ENCODE data around the gene NFATC3. TPM values are rescaled to one million over a fixed set of nuclear protein-coding genes. Genes with fewer than 3 reads are reported as not detected.

Gene NFATC3
- total RNA-seq, 4 donors from 2014 or later = 28.2 to 49.2 (median 31.9) TPM

DNA sequence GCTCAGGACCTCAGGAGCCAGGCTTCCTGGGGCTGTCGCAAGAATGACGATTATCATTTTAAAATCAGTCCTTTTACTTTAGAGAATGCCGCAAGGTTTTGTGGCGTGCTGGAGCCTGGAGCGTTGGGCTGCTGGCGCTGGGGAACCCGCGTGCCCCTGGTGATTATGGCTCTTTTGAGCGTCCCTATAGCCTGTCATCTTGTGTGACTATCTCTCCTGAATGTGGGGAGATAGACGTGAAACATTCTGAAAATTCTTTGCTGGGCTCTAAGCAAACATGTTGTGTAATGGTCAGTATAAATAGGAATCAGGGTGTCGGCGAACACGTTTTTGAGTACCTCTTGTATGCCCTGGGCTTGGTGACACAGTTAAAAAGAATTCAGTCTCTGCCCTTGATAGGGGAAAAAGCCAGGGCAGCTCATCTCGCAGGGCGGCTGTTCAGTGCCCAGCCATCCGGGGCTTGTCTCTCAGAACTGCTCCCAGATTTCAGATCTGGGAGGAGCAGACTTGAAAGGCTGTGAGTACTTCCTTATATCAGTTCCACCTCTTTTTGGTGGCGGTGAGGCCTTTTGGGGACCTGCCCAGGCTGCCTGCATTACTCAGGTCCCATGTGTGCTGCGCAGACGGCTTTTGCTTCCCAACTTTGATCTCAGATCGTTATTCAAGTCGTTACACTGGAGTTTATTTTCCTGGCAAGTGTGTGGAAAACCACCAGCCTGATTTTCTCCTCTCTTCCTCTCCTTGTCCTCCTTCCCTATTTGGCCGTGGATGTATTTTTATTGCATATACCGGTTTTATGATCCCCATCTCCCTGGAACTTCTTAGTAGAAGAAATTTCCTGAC, 180.1 kb downstream of the NFATC3 start:
- TF ChIP-seq, protein P1, sequence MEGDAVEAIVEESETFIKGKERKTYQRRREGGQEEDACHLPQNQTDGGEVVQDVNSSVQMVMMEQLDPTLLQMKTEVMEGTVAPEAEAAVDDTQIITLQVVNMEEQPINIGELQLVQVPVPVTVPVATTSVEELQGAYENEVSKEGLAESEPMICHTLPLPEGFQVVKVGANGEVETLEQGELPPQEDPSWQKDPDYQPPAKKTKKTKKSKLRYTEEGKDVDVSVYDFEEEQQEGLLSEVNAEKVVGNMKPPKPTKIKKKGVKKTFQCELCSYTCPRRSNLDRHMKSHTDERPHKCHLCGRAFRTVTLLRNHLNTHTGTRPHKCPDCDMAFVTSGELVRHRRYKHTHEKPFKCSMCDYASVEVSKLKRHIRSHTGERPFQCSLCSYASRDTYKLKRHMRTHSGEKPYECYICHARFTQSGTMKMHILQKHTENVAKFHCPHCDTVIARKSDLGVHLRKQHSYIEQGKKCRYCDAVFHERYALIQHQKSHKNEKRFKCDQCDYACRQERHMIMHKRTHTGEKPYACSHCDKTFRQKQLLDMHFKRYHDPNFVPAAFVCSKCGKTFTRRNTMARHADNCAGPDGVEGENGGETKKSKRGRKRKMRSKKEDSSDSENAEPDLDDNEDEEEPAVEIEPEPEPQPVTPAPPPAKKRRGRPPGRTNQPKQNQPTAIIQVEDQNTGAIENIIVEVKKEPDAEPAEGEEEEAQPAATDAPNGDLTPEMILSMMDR (IDR thresholded peaks at IDR 0.05) = no peak
- TF ChIP-seq POLR2A (IDR thresholded peaks at IDR 0.05) = no peak
- peak; percentile 82 to 93 for DNase-seq (ENCODE audit: low spot score in 2 of 2)
- intact Hi-C loops (cut with DNase I; ENCODE audit: low total_unique reads) = no loop called here
- H3K4me3 ChIP-seq (ENCODE audit: low read depth, poor library complexity, severe bottlenecking) = peak overlapping the region; percentile 80
- 2 to 3% methylated on average over 23 of the region's 23 CpGs for WGBS, 2 donors

DNA sequence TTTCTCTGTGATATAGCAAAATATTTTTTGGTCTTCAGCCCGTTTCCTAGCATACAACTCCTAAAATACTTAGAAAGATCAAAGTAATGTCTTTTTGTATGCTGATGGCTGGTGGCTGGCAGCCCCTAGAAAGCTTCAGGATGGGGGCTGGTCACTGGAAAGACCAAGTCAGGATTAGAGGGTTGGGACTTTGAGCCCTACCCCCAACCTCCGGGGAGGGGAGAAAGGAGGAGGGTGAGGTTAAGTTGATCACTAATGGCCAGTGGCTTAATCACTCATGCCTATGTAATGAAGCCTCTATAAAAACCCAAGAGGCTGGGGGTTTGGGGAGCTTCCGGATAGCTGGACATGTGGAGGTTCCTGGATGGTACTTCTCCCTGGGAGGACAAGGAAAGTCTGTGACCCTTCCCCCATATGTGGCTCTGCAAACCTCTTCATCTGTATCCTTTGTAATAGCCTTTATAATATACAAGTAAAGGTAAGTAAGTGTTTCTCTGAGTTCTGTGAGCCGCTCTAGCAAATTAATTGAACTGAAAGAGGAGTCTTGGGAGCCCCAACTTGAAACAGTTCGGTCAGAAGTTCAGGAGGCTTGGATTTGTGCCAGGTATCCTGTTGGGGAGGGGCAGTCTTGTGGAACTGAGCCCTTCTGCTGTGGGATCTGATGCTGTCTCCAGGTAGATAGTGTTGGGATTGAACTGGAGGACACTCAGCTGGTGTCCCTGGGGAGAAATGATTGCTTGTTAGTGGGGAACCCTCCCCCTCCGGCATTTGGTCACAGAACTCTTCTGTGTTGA, 182.6 kb downstream of the NFATC3 start:
- DNase-seq (ENCODE audit: low spot score in 2 of 2) = no peak
- no peak for TF ChIP-seq POLR2A (IDR thresholded peaks at IDR 0.05)
- TF ChIP-seq, protein P1 (IDR thresholded peaks at IDR 0.05) = no peak
- 68 to 69% methylated on average over 6 of the region's 6 CpGs for WGBS, 2 donors
- intact Hi-C loops (cut with DNase I; ENCODE audit: low total_unique reads) = no loop called here
- no peak overlapping the region for H3K4me3 ChIP-seq (ENCODE audit: low read depth, poor library complexity, severe bottlenecking)

DNA sequence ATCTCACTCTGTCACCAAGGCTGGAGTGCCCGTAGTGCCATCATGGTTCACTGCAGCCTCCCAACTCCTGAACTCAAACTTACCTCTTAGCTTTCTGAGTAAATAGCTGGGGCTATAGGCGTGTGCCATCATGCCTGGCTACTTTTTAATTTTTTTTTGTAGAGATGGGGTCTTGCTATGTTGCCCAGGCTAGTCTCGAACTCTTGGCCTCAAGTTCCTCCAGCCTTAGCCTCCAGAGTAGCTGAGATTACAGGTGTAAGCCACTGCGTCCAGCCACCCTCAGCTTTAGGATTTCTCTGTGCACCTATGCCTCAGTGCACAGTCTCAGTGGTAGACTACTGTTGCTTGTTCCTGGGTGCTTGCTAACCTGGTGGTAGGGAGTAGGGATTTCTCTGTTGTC, 184.6 kb downstream of the NFATC3 start:
- WGBS, 2 donors = 94% methylated on average over 4 of the region's 4 CpGs
- DNase-seq (ENCODE audit: low spot score in 2 of 2) = no peak
- intact Hi-C loops (cut with DNase I; ENCODE audit: low total_unique reads) = no loop called here
- H3K4me3 ChIP-seq (ENCODE audit: low read depth, poor library complexity, severe bottlenecking) = no peak overlapping the region
- TF ChIP-seq POLR2A (IDR thresholded peaks at IDR 0.05) = no peak
- TF ChIP-seq, protein P1 (IDR thresholded peaks at IDR 0.05) = no peak

DNA sequence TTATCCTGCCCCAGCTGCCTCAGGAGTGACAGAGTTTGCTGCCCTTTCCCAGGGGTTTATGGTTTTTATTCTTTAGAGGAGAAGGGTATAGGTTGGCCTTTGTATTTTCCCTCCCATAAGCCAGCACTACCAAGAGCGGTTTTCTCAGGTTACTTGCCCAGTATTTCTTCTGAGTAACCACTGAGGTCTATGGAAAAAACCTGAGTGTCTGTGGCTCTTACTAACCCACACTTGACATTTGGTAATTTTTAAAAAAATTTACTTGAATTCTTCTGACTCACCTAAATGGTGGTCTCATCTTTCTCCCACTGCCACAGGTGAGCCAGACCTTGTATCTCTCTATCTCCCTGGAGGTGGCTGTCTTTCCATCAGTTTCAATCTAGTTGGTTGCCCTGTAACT, 185.2 kb downstream of the NFATC3 start:
- intact Hi-C loops (cut with DNase I; ENCODE audit: low total_unique reads) = no loop called here
- 0% methylated on average over 1 of the region's 1 CpG for WGBS, 2 donors
- DNase-seq (ENCODE audit: low spot score in 2 of 2) = no peak
- H3K4me3 ChIP-seq (ENCODE audit: low read depth, poor library complexity, severe bottlenecking) = no peak overlapping the region
- no peak for TF ChIP-seq POLR2A (IDR thresholded peaks at IDR 0.05)
- TF ChIP-seq, protein P1 (IDR thresholded peaks at IDR 0.05) = no peak

DNA sequence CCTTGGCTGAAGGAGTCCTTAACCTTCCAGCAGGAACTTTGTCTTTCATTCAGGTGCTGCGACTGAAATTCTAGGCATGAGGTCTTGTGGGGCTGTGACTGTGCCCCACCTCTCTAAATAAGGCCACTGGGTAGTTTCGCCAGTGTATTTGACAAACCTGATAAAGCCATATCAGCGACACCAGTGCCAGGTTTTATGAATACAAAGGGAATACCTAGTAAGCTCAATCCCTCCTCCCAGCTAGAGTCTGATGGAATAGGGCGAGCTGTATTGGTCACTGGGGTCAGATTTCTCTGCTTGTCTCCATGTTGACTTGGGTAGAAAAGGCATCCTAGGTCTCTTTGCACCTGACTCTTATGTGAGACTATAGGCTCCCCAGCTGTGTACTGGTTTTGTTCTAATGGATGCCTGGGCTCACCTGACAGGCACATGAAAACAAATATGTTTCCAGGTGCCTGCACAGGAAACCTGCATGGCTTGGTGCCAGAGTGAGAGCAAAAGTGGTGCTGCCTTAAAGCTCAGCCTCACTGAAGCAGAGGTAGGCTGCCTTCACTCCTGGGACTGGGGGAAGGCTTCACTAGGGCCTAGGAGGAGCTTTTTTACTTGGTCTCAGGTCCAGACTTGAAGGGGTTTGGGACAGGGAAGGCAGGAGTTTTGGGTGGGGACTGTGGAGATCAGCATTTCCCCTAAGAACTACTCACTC, 187.5 kb downstream of the NFATC3 start:
- WGBS, 2 donors = 87 to 93% methylated on average over 4 of the region's 4 CpGs
- H3K4me3 ChIP-seq (ENCODE audit: low read depth, poor library complexity, severe bottlenecking) = no peak overlapping the region
- DNase-seq (ENCODE audit: low spot score in 2 of 2) = no peak
- intact Hi-C loops (cut with DNase I; ENCODE audit: low total_unique reads) = no loop called here
- TF ChIP-seq POLR2A (IDR thresholded peaks at IDR 0.05) = no peak
- TF ChIP-seq, protein P1 (IDR thresholded peaks at IDR 0.05) = no peak
